Measurements from ENCODE around the gene ERLEC1.

Gene ERLEC1

DNA sequence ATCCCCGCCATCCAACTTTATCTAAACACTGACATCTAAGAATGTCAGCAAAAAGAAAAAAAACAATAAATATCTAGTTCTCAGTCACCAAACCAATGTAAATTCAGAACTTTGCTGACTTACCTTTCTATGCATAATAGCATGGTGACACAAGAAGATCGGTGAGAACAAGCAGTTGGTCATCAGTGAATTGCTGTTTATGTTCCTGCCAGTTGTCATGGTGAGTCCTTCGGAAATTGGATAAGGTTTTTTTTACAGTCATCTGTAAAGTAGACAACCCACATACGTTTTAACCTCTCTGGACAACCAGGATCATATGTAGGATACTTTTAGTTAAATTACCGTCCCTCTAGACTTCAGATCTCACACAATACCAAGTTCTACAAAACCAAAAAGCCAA is 79.1 kb downstream of the ERLEC1 start:
- H3K4me3 ChIP-seq (ENCODE audit: low read length): no peak overlapping the region
- DNase-seq (ENCODE audit: low read depth, low spot score): no peak

DNA sequence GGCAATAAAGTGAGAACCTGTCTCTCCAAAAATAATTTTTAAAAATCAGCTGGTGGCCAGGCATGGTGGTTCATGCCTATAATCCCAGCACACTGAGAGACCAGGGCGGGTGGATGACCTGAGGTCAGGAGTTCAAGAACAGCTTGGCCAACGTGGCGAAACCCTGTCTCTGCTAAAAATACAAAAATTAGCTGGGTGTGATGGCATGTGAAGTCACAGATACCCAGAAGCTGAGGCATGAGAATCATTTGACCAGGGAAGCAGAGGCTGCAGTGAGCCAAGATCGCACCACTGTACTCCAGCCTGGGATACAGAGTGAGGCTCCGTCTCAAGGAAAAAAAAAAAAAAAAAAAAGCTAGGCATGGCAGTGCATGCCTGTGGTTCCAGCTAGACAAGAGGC is 80.3 kb downstream of the ERLEC1 start:
- no peak for DNase-seq (ENCODE audit: low read depth, low spot score)
- H3K4me3 ChIP-seq (ENCODE audit: low read length): no peak overlapping the region

DNA sequence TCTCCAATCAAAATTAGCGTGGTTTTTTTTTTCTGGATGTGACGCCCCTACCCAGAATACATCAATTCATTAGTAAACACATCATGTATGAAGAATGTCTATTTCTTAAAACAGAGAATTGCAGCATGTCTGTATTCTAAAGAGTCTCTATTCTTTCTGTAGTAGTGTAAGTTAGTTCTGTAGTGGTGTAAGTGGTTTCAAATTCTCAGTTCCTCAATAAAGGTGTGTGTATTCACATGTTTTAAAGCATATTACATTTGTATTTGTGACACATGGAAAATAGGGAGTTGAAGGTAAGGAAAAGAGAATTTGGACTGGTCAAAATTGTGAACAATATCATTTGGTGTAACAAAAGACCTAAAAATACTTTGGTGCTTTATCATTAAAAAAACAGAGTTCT is 80.9 kb downstream of the ERLEC1 start:
- H3K4me3 ChIP-seq (ENCODE audit: low read length): no peak overlapping the region
- no peak for DNase-seq (ENCODE audit: low read depth, low spot score)

All from Jurkat, Clone E6-1 (cell line).